GM18858 (cell line): Measurements from ENCODE around the gene PDIA6.
A peak's percentile ranks its signal among the peaks of the same experiment; 100 is the strongest.
"Not testable (repeated sequence)": the region's sequence is repeated elsewhere in the genome, so short reads cannot be mapped to it uniquely, and the experiment has no call there.

Experiments
- ATAC-seq: cut with Tn5 transposase; IDR thresholded peaks from one replicate; pipeline ENCODE4 v1.9.1; 2021; ENCODE audit not compliant: unreplicated experiment

PDIA6 gene

GRCh38 chr2:10811517-10811916 is 1.1 kb downstream of the PDIA6 start:
- ATAC-seq = no peak

GRCh38 chr2:10810202-10811161 is 2.1 kb downstream of the PDIA6 start:
- peak; percentile 37 for ATAC-seq

- no peak for ATAC-seq
Observed at GRCh38 chr2:10806543-10806942, 6.0 kb downstream of the PDIA6 start.

GRCh38 chr2:10805990-10806389 is 6.6 kb downstream of the PDIA6 start:
- ATAC-seq = not testable (repeated sequence)

- ATAC-seq = no peak
Observed at GRCh38 chr2:10802657-10803056, 9.9 kb downstream of the PDIA6 start.

- no peak for ATAC-seq
Observed at GRCh38 chr2:10800163-10800562, 12.4 kb downstream of the PDIA6 start.

- no peak for ATAC-seq
Observed at GRCh38 chr2:10798783-10799182, 13.8 kb downstream of the PDIA6 start.

GRCh38 chr2:10796703-10797102 is 15.9 kb downstream of the PDIA6 start:
- no peak for ATAC-seq

- ATAC-seq = no peak
Observed at GRCh38 chr2:10795508-10796046, 17.0 kb downstream of the PDIA6 start.

GRCh38 chr2:10794876-10795275 is 17.7 kb downstream of the PDIA6 start:
- ATAC-seq = no peak

- no peak for ATAC-seq
Observed at GRCh38 chr2:10793816-10794215, 18.8 kb downstream of the PDIA6 start.

- ATAC-seq = no peak
Observed at GRCh38 chr2:10792660-10793400, 19.8 kb downstream of the PDIA6 start.

GRCh38 chr2:10792001-10792634 is 20.5 kb downstream of the PDIA6 start:
- ATAC-seq = peak; percentile 38

GRCh38 chr2:10790228-10790973 is 22.2 kb downstream of the PDIA6 start:
- peak; percentile 86 for ATAC-seq

GRCh38 chr2:10788855-10789254 is 23.7 kb downstream of the PDIA6 start:
- ATAC-seq = no peak

- no peak for ATAC-seq
Observed at GRCh38 chr2:10787176-10787968, 25.2 kb downstream of the PDIA6 start.

- no peak for ATAC-seq
Observed at GRCh38 chr2:10786240-10786982, 26.2 kb downstream of the PDIA6 start.

GRCh38 chr2:10785260-10785659 is 27.3 kb downstream of the PDIA6 start:
- no peak for ATAC-seq

- no peak for ATAC-seq
Observed at GRCh38 chr2:10784719-10785118, 27.9 kb downstream of the PDIA6 start.
